IMR-90 (cell line): ENCODE data around the gene SERBP1.

Experiments used
- CTCF ChIP-seq: conservative IDR thresholded peaks from 2 replicates; pipeline ENCODE4 v1.5.1; 2012; ENCODE audit warnings: mild to moderate bottlenecking, low read depth, low read length, improper control_type of control experiment
- MXI1 ChIP-seq: IDR thresholded peaks from 2 replicates; pipeline ENCODE4 v1.6.1; 2012; ENCODE audit warnings: low read depth, mild to moderate bottlenecking, low read length, moderate library complexity, borderline replicate concordance
- USF2 ChIP-seq: fragments of 150-350 bp; IDR thresholded peaks from 2 replicates; pipeline ENCODE4 v1.6.1; 2017; ENCODE audit warnings: mild to moderate bottlenecking, antibody characterized with exemption, low read length, low read depth

GRCh38 chr1:67393240-67393639, 37.0 kb downstream of the SERBP1 start:
- TF ChIP-seq CTCF = no peak
- TF ChIP-seq MXI1 = no peak
- no peak for TF ChIP-seq USF2
